GM18526 (cell line): ENCODE results near the gene MBNL1.

ENCODE experiments used
- POLR2A ChIP-seq: IDR thresholded peaks from 3 replicates; pipeline ENCODE4 v1.6.1; 2011; ENCODE audit not compliant: insufficient read length; ENCODE audit errors: extremely low read depth

The MBNL1 gene

DNA sequence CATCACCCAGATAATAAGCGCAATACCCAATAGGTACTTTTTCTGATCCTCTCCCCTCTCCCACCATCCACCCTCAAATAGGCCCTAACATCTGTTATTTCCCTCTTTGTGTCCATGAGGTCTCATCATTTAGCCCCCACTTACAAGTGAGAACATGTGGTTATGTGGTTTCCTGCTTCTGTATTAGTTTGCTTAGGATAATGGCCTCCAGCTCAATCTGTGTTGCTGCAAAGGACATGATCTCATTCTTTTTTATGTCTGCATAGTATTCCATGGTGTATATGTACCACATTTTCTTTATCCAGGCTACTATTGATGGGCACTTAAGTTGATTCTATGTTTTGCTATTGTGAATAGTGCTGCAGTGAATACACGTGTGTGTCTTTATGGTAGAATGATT, 165.4 kb downstream of the MBNL1 start:
- TF ChIP-seq POLR2A = no peak

- no peak for TF ChIP-seq POLR2A
Observed at GRCh38 chr3:152436707-152437590, 168.2 kb downstream of the MBNL1 start.

DNA sequence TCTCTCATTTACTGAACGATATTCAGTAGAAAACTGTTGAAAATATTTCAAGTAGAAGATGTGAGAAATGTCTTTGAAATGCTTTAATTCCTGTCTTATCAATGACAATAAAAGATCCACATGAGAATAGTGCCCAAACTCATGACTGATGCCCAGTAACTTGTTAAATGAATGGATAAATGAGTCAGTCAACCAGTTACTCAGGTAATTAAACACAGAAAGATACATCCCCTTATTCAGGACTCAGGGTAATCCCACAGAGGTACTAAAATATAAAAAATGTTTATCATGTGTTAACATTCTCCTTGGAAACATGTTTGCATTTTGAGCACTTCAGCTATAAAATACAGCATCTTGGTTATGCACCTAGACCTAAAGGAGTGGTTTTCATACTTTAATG, 169.5 kb downstream of the MBNL1 start:
- no peak for TF ChIP-seq POLR2A

DNA sequence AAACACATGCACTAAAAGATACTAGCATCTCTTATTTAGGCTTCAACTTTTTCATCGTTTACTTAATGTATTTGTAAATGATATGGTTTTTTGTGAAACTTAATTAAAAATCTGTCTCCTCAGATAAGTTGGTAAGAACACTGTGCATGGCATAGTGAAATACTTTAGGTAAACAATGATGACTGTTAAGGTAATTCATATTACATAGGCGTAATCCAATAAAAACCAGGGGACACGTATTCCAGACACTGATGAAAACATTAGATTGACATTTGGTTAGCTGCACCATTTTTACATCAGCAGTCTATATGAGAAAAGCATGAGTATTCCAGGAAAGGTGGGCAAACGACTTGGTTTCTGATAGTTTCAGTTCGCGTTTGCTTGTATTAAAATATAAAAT, 170.0 kb downstream of the MBNL1 start:
- no peak for TF ChIP-seq POLR2A

GRCh38 chr3:152443212-152444023, 174.7 kb downstream of the MBNL1 start:
- no peak for TF ChIP-seq POLR2A

DNA sequence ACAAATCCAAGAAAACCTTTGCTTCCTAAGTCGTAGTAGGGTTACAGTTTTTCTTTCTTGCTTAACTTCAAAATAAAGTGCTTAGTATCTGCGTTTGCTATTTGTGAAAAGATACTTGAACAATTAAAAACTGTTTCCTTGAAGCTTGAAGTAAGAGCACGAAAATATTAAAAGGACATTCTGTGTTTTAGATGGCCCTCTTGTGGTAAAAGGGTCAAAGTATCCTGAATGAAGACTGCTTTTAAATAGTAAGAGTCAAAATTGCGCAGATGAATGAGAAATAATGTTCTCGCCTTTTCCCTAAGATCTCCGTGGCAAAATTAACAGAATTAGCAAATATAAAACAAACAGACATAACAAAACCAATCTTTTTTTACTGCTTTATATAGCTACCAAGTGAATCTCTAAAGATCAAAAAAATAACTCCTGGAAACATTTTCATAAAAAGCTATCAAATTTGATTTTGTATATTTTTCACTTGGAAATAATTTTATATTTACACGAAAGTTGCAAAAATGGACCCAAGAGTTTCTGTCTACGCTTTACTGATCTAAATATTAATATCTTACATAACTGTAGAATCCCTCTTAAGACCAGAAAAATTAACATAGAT, 175.4 kb downstream of the MBNL1 start:
- TF ChIP-seq POLR2A = no peak

DNA sequence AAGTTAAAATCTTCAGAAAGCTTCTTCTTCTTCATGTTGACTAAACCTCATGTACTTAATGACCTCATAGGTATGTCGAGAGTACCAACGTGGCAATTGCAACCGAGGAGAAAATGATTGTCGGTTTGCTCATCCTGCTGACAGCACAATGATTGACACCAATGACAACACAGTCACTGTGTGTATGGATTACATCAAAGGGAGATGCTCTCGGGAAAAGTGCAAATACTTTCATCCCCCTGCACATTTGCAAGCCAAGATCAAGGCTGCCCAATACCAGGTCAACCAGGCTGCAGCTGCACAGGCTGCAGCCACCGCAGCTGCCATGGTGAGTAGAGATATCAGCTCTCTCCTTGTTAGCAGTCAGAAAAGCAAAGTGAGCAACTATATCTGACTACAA, 176.5 kb downstream of the MBNL1 start:
- TF ChIP-seq POLR2A = no peak

DNA sequence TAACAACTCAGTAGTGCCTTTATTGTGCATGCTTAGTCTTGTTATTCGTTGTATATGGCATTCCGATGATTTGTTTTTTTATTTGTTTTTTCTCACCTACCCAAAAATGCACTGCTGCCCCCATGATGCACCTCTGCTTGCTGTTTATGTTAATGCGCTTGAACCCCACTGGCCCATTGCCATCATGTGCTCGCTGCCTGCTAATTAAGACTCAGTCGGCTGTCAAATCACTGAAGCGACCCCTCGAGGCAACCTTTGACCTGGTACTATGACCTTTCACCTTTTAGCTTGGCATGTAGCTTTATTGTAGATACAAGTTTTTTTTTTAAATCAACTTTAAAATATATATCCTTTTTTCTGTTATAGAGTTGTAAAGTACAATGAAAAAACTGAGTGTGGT, 177.8 kb downstream of the MBNL1 start:
- no peak for TF ChIP-seq POLR2A

- no peak for TF ChIP-seq POLR2A
Observed at GRCh38 chr3:152447511-152447910, 178.8 kb downstream of the MBNL1 start.

DNA sequence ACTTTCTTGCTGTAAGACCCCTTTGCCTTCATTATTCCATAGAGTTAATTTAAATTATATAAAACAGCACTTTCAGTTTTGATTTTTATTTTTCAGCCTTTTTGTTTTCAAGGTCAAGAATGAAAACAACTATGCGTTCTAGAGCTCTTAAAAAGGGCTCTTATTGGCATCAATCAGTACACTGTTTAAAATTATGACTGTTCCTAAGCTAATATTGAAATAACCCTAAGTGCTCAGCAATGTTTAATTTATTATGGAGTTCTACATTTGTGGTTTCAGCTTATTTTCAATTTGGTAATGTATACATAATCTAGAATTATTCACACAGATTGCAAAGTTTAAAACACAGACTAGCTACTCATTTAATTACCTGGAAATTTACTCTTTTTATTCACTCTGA, 179.4 kb downstream of the MBNL1 start:
- TF ChIP-seq POLR2A = no peak

DNA sequence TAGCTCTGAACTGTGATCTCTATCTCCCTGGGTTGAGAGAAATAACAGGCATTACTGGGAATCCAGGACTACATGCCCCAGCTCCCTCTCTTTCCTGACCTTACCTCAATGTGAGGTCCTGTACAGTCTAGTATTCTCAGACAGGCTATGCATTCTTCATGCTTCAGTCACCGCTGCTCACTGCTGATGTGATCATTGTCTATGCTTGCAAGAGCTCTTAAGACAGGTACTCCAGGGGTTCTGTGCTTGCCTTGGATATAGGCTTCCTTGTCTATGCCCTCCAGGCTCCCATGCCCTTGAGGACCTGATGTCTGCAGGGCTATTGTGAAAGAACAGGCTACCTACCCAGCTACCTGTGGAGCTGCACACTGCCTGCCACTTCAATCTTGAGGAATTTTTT, 183.6 kb downstream of the MBNL1 start:
- no peak for TF ChIP-seq POLR2A

- no peak for TF ChIP-seq POLR2A
Observed at GRCh38 chr3:152454076-152454875, 185.5 kb downstream of the MBNL1 start.

DNA sequence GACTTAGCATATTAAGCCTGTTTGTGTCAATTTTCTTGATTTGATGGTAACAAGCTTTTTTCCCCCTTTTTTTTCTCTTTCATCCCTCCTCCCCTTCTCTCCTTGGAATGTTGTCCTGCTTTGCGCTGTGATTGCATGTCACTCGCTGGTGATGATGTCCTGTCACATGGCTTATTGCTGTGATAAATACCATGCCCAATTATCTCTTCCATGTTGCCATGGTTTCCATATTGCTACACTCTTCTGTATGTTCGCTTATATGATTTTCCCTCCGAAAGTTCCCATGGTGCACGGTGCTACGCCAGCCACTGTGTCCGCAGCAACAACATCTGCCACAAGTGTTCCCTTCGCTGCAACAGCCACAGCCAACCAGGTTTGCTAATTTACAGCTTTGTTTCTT, 187.3 kb downstream of the MBNL1 start:
- TF ChIP-seq POLR2A = no peak

DNA sequence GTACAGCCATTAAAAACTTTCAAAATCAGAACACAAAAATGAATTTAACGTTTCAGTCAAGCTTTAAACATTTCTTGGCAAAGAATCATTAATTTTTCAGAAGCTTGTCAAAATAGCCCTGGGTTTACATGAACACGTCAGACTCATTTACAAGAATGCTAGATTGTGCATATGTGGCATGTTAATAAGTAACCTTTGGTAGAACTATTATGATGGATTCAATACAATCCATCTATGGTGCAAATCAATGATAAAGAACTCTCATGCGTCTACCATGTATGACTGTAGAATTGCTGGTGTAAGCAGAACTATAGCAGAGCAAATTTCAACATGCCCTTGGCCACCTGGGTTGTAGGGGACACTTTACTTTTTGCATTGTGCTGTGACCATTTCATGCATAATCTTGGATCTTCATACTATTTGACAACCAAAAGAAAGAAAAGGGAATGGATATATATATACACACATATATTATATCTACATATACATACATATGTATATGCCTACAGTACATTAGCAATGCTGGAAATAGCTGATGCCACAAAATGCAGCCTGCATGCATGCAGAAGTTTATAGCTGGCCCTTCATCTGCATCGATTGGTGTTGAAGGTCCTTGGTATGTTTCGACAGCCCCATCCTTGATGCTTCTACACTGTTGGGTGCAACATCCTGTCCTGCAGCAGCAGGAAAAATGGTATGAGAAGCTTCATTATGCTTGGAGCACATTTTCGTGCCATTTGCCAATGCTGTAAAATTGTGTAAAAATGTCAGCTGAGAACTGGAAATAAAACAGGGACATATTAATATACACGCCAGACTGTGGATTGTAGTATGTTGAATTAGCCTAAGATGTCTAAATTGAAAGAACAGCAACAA, 189.0 kb downstream of the MBNL1 start:
- no peak for TF ChIP-seq POLR2A

DNA sequence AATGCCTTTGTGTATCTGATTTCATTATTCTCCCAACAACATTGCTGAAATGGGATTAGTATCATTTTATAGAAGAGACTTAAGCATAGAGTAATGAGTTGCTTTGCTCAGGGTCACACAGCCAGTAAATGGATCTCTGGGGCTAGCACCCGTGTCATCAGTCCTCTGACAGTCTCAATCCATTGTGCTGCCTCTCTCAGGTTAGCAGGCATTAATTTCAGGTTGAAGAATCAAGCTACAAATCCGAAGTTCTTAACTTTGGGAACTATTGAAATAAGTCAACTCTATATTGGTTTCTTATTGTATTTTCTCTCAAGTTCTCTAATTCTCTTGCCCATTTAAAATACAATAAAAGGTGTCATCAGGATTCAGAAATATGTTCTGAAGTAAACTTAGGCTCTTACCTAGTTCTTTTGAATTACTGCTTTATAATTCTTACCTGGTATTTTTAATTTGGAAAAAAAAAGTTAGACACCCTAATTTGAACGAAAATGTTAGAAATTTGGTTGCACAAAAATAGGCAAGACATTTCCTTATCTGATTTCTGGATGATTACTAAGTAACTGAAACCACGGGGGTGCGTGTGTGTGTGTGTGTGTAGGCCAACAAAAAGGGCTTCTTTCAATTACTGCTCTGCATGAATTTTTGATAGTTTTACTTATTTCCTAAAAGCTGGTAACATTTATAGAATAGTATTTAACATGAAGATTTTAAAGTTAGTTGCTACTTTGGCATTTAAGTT, 189.8 kb downstream of the MBNL1 start:
- no peak for TF ChIP-seq POLR2A
